ENCODE data around the gene R3HCC1L.

- TF ChIP-seq POLR2AphosphoS5 (IDR thresholded peaks at IDR 0.05; ENCODE audit: low read depth, low read length) (no peak), POLR2A (IDR thresholded peaks at IDR 0.05; ENCODE audit: low read depth, low read length) (no peak), TAF1 (IDR thresholded peaks at IDR 0.05; ENCODE audit: borderline replicate concordance, low read depth, low read length) (no peak)
These were observed 74.5 kb downstream of the R3HCC1L start for GRCh38 chr10:98208925-98209324.
